ENCODE data around the gene STAC3.

Gene STAC3

GRCh38 chr12:57195186-57195585, 55.8 kb downstream of the STAC3 start:
- H3K4me3 ChIP-seq (ENCODE audit: low read depth, low read length) = no peak overlapping the region
- no peak for TF ChIP-seq CTCF (conservative IDR thresholded peaks at IDR 0.05; ENCODE audit: low read depth, low read length)
- no peak for DNase-seq (ENCODE audit: low read depth)

DNA sequence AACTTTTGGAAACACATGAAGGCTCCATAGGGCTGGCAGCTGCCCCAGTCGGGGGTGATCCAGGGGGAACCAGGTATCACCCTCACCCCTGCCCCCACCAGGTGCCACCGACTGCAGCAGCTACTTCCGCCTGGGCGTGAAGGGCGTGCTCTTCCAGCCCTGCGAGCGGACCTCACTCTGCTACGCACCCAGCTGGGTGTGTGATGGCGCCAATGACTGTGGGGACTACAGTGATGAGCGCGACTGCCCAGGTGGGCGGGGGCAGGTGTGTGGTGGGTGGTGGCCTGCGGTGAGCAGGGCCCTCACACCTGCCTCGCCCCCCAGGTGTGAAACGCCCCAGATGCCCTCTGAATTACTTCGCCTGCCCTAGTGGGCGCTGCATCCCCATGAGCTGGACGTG, 56.7 kb downstream of the STAC3 start:
- no peak overlapping the region for H3K4me3 ChIP-seq (ENCODE audit: low read depth, low read length)
- TF ChIP-seq CTCF (conservative IDR thresholded peaks at IDR 0.05; ENCODE audit: low read depth, low read length) = no peak
- DNase-seq (ENCODE audit: low read depth) = no peak

DNA sequence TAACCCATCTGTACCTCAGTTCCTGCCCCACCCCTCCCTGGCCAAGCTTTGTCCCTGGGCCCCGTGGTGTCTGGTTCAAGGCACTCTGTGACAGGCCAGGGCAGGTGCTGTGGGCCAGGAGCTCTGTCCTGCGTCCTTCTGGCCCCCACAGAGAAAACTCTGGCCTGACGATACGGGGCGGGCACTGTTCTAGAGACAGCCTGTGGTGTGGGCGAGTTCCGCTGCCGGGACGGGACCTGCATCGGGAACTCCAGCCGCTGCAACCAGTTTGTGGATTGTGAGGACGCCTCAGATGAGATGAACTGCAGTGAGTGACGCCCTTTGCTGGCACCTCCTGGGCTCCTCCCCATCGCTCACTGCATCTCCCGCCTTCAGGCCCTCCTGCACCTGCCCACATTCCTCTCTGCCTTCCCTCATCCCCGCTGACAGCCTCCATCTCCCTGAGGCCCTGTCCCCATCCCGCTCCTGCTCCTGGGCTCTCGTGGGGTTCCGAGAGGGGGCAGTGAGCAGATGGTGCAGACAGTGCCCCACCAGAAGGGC, 57.2 kb downstream of the STAC3 start:
- no peak overlapping the region for H3K4me3 ChIP-seq (ENCODE audit: low read depth, low read length)
- TF ChIP-seq CTCF (conservative IDR thresholded peaks at IDR 0.05; ENCODE audit: low read depth, low read length) = no peak
- no peak for DNase-seq (ENCODE audit: low read depth)

All from choroid plexus epithelial cell (primary cell).